ENCODE results near the gene TMEM255A. TPM values are rescaled to one million over a fixed set of nuclear protein-coding genes. Genes with fewer than 3 reads are reported as not detected.

The TMEM255A gene
- total and polyA plus RNA-seq, 2 donors (not counting 1 experiment from before 2014, with no cell fraction given): 0.06 to 0.25 TPM

- no peaks in the 10 kb centered on the region for H3K27me3 ChIP-seq (replicated peaks in 1 of 4; ENCODE audit: control extremely low read depth in 1 of 4, control insufficient read depth in 3 of 4, insufficient read depth in 4 of 4, low read length in 3 of 4)
- peak overlapping the region; percentile 98 for H3K27ac Mint-ChIP-seq
- peak overlapping the region; percentile 70 for H3K9ac ChIP-seq (ENCODE audit: low read length)
- no peaks in the 10 kb centered on the region for H3K9me3 Mint-ChIP-seq (ENCODE audit: insufficient read depth)
- CTCF ChIA-PET: interaction anchor here (0.6 to 1.9 kb wide), 8 partner anchors 38 to 226 kb away, joined by 3 to 11 read pairs (median 4); no protein-coding TSS in a partner anchor
- peak; percentile 44 for DNase-seq
- H3K4me2 ChIP-seq (replicated peaks; ENCODE audit: low read depth, low read length, poor library complexity, severe bottlenecking): peak overlapping the region; percentile 68
- peaks cover 0 to 23% of the 10 kb centered on the region in 2 experiments for H3K36me3 ChIP-seq (replicated peaks in 1 of 2; ENCODE audit: control extremely low read depth in 1 of 2, control insufficient read depth in 1 of 2, extremely low read depth in 1 of 2, insufficient read depth in 2 of 2, low read length in 1 of 2)
- H3K27ac ChIP-seq (ENCODE audit: low read length in 2 of 2): peak overlapping the region; percentile 86 to 88
- POLR2A ChIA-PET: interaction anchor here (0.6 to 2.0 kb wide), 4 partner anchors 58 to 310 kb away, joined by 4 to 8 read pairs (median 6); no protein-coding TSS in a partner anchor
- H3K4me1 ChIP-seq (ENCODE audit: control insufficient read depth in 2 of 2, insufficient read depth in 2 of 2, low read length in 2 of 2): no peaks in the 10 kb centered on the region
- H2AFZ ChIP-seq (ENCODE audit: insufficient read depth, low read depth, low read length, poor library complexity, severe bottlenecking): peak overlapping the region; percentile 69
- peak overlapping the region; percentile 69 to 77 (median 74) for H3K4me3 ChIP-seq (ENCODE audit: control extremely low read depth in 1 of 5, extremely low read depth in 1 of 5, insufficient read depth in 1 of 5, low read depth in 2 of 5, low read length in 4 of 5)
- peaks cover 11% of the 10 kb centered on the region for H3K79me2 ChIP-seq (ENCODE audit: control insufficient read depth, insufficient read depth, low read length)
- no peak for ATAC-seq (ENCODE audit: low read depth)
- no peaks in the 10 kb centered on the region for H3K27me3 Mint-ChIP-seq
- WGBS (ENCODE audit: insufficient coverage): 0% methylated on average over 5 of the region's 28 CpGs
- H3K9me3 ChIP-seq (ENCODE audit: control extremely low read depth in 1 of 3, control insufficient read depth in 2 of 3, insufficient read depth in 1 of 3, low read length in 2 of 3): no peaks in the 10 kb centered on the region
- H4K20me1 ChIP-seq (ENCODE audit: control insufficient read depth, insufficient read depth, low read length, poor library complexity, severe bottlenecking): no peaks in the 10 kb centered on the region
- peak overlapping the region; percentile 88 for H3K4me3 Mint-ChIP-seq
- intact Hi-C loops (cut with micrococcal nuclease): loop anchor here (2.0 to 5.0 kb wide), 2 partner anchors 36 to 217 kb away; partner anchors contain the start of gene LAMP2
- peaks cover 18% of the 10 kb centered on the region for H3K4me1 Mint-ChIP-seq
- TF ChIP-seq EZH2 (IDR thresholded peaks at IDR 0.05; ENCODE audit: borderline replicate concordance, insufficient read depth, low read depth, low read length, poor library complexity, severe bottlenecking) (no peak), CTCF (IDR thresholded peaks at IDR 0.05) (no peak)
Measured at GRCh38 chrX:120251471-120252011, 59.7 kb downstream of the TMEM255A start.
